NCI-H187 (cell line): ENCODE measurements around the gene OCRL.

ENCODE experiments used
- DNase-seq, 2 experiments: peaks; one replicate each; lab custom pipeline; 2025; lab: John Stamatoyannopoulos, UW

OCRL gene

GRCh38 chrX:129585691-129586090, 45.6 kb downstream of the OCRL start:
- DNase-seq, result no peak

GRCh38 chrX:129586446-129586845, 46.4 kb downstream of the OCRL start:
- DNase-seq, result no peak

GRCh38 chrX:129590596-129590995, 50.5 kb downstream of the OCRL start:
- DNase-seq, result no peak

- no peak for DNase-seq
Observed at GRCh38 chrX:129593137-129593536, 53.1 kb downstream of the OCRL start.

- no peak for DNase-seq
Observed at GRCh38 chrX:129594781-129595180, 54.7 kb downstream of the OCRL start.

GRCh38 chrX:129596077-129596476, 56.0 kb downstream of the OCRL start:
- no peak for DNase-seq

- no peak for DNase-seq
Observed at GRCh38 chrX:129597905-129598304, 57.8 kb downstream of the OCRL start.

GRCh38 chrX:129599499-129599898, 59.4 kb downstream of the OCRL start:
- no peak for DNase-seq

- no peak for DNase-seq
Observed at GRCh38 chrX:129599996-129600395, 59.9 kb downstream of the OCRL start.

- DNase-seq, result no peak
Observed at GRCh38 chrX:129600981-129601424, 60.9 kb downstream of the OCRL start.

- peak; percentile 40 to 55 for DNase-seq
Observed at GRCh38 chrX:129606918-129607317, 66.9 kb downstream of the OCRL start.

GRCh38 chrX:129608496-129608895, 68.4 kb downstream of the OCRL start:
- no peak for DNase-seq

GRCh38 chrX:129609395-129609794, 69.3 kb downstream of the OCRL start:
- no peak for DNase-seq

- DNase-seq, result no peak
Observed at GRCh38 chrX:129612396-129612795, 72.3 kb downstream of the OCRL start.

GRCh38 chrX:129613596-129613995, 73.5 kb downstream of the OCRL start:
- no peak for DNase-seq

- no peak for DNase-seq
Observed at GRCh38 chrX:129614481-129615255, 74.6 kb downstream of the OCRL start.

GRCh38 chrX:129617420-129617819, 77.4 kb downstream of the OCRL start:
- no peak for DNase-seq

GRCh38 chrX:129618997-129619396, 78.9 kb downstream of the OCRL start:
- no peak for DNase-seq

GRCh38 chrX:129622757-129623301, 82.8 kb downstream of the OCRL start:
- DNase-seq, result no peak

- no peak for DNase-seq
Observed at GRCh38 chrX:129626026-129626425, 86.0 kb downstream of the OCRL start.

GRCh38 chrX:129629837-129630236, 89.8 kb downstream of the OCRL start:
- DNase-seq, result no peak

GRCh38 chrX:129631849-129632248, 91.8 kb downstream of the OCRL start:
- no peak for DNase-seq

GRCh38 chrX:129632443-129632842, 92.4 kb downstream of the OCRL start:
- DNase-seq, result no peak

GRCh38 chrX:129634541-129634940, 94.5 kb downstream of the OCRL start:
- no peak for DNase-seq
